Omental fat pad (tissue), 4 donors: ENCODE measurements around the gene EBLN1. TPM values are rescaled to one million over a fixed set of nuclear protein-coding genes. Genes with fewer than 3 reads are reported as not detected.

Source experiments
- ATAC-seq: fragments of 150-250 bp; one replicate; pipeline ENCODE4 v1.9.1; 2016; ENCODE audit warnings: mild to moderate bottlenecking, moderate library complexity; ENCODE audit not compliant: low FRiP score
- DNase-seq: peaks from one replicate; pipeline ENCODE4 v3.0.0-alpha.2; 2019; ENCODE audit warnings: low spot score
- total RNA-seq, 4 donors: library from RNA; depleted of rRNA; stranded (reverse); fragments of >200 nt; gene quantifications; one replicate each; pipeline ENCODE4 v1.1.0, GENCODE V29; 2016
- TF ChIP-seq, protein P1 (sequence below), 3 donors: fragments of 450-650 bp; IDR thresholded peaks; one replicate each; pipeline ENCODE4 v1.5.1; 2016 to 2017; ENCODE audit warnings: antibody characterized with exemption in 3 of 3, mild to moderate bottlenecking in 3 of 3, moderate library complexity in 2 of 3

The EBLN1 gene
- total RNA-seq = not detected

- DNase-seq (no peak), ATAC-seq (no peak)
- TF ChIP-seq, protein P1, sequence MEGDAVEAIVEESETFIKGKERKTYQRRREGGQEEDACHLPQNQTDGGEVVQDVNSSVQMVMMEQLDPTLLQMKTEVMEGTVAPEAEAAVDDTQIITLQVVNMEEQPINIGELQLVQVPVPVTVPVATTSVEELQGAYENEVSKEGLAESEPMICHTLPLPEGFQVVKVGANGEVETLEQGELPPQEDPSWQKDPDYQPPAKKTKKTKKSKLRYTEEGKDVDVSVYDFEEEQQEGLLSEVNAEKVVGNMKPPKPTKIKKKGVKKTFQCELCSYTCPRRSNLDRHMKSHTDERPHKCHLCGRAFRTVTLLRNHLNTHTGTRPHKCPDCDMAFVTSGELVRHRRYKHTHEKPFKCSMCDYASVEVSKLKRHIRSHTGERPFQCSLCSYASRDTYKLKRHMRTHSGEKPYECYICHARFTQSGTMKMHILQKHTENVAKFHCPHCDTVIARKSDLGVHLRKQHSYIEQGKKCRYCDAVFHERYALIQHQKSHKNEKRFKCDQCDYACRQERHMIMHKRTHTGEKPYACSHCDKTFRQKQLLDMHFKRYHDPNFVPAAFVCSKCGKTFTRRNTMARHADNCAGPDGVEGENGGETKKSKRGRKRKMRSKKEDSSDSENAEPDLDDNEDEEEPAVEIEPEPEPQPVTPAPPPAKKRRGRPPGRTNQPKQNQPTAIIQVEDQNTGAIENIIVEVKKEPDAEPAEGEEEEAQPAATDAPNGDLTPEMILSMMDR (IDR thresholded peaks at IDR 0.05) = no peak
These were observed at the start of gene EBLN1 for GRCh38 chr10:22217842-22218241. EBLN1 (minus strand) TSS chr10:22218015; CDS start chr10:22209983, 8,032 bp downstream.

DNA sequence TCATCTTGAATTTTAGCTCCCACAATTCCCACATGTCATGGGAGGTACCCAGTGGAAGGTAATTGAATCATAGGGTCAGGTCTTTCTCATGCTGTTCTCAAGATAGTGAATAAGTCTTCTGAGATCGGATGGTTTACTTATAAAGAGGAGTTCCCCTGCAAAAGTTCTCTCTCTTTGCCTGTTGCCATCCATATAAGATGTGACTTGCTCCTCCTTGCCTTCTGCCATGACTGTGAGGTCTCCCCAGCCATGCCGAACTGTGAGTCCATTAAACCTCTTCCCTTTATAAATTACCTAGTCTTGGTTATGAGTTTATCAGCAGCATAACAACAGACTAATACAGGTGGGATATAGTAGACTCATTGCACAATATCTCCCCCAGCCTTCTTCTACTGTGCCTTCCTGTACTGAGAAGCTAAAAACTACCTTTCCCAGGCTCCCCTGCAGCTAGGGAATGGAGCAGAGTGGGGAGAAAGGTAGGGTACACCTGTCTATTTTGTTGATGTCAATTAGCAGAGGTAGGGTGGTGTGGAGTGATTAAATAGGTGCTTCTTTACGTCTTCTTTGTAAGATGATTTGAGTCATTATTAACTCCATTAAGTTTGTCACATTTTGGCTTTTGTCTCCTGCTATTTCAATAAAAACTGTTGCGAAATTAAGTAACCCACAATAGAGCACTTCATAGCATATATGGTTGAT lies 48.2 kb upstream of the EBLN1 start:
- DNase-seq (no peak), ATAC-seq (no peak)
- TF ChIP-seq, protein P1 (IDR thresholded peaks at IDR 0.05) = no peak

- TF ChIP-seq, protein P1 (IDR thresholded peaks at IDR 0.05) = no peak
- no peak for DNase-seq
- ATAC-seq = no peak
These were observed 45.3 kb upstream of the EBLN1 start for GRCh38 chr10:22263106-22263505.

- TF ChIP-seq, protein P1 (IDR thresholded peaks at IDR 0.05) = no peak
- no peak for DNase-seq
- no peak for ATAC-seq
These were observed 41.5 kb upstream of the EBLN1 start for GRCh38 chr10:22259280-22259679.

GRCh38 chr10:22258471-22258870 lies 40.7 kb upstream of the EBLN1 start:
- TF ChIP-seq, protein P1 (IDR thresholded peaks at IDR 0.05) = no peak
- ATAC-seq = no peak
- no peak for DNase-seq

- DNase-seq (no peak), ATAC-seq (no peak)
- TF ChIP-seq, protein P1 (IDR thresholded peaks at IDR 0.05) = no peak
These were observed 35.7 kb upstream of the EBLN1 start for GRCh38 chr10:22253580-22253882.

GRCh38 chr10:22252801-22253579 lies 35.2 kb upstream of the EBLN1 start:
- ATAC-seq (peak; percentile 45), DNase-seq (no peak)
- TF ChIP-seq, protein P1 (IDR thresholded peaks at IDR 0.05) = no peak
